ENCODE measurements around the gene POPDC3.

POPDC3 gene

DNA sequence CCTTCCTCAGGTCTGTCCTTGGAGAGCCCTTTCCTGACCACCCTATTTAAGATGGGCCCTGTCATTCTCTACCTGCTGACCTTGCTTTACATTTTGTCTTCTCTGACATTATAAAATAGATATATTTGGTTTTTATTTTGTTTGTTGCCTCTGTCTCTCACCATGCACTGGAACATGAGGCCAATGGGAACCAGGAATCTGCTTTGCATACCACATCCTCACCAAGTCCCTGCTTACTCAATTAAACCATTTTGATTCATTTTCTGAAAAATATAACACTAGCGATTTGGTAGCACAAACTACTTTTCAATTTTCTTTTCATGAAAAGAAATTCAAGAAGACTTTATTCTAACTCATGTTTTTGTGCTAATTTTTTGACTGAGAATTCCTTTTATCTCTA lies 32.8 kb upstream of the POPDC3 start:
- no peaks in the 10 kb centered on the region for H3K36me3 ChIP-seq (ENCODE audit: control insufficient read depth, insufficient read depth, low read length)
- H3K4me1 ChIP-seq (ENCODE audit: control insufficient read depth, insufficient read depth, low read length) = no peaks in the 10 kb centered on the region
- no peaks in the 10 kb centered on the region for H3K9me3 ChIP-seq (ENCODE audit: control insufficient read depth, low read length)
- no peaks in the 10 kb centered on the region for H3K27me3 ChIP-seq (ENCODE audit: control insufficient read depth, insufficient read depth, low read length, poor library complexity, severe bottlenecking)
- H3K27ac ChIP-seq (ENCODE audit: insufficient read depth, low read depth, low read length, poor library complexity, severe bottlenecking) = no peak overlapping the region
- no peak overlapping the region for H3K4me3 ChIP-seq (ENCODE audit: insufficient read depth, low read depth, low read length)
- WGBS, 2 experiments = 88 to 92% methylated on average over 1 of the region's 1 CpG

DNA sequence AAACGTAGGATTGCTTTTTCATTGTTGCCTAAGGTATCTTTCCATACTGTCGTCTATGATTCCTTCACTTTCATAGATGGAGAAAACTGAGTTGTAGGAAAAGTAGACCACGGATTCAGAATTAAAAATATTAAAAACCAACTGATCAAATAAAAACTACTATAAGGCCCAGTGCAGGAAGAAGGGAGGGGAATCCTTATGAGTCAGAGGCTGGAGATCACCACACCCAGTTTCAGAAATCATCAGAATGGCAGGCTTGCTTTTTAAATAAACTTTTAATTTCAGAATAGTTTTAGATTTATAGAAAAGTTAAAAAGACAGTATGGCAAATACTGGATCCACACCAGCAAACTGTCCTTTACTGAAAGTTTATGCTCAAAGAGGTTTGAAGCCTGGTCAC lies 32.0 kb upstream of the POPDC3 start:
- Histone ChIP-seq H3K36me3 (ENCODE audit: control insufficient read depth, insufficient read depth, low read length) (no peaks in the 10 kb centered on the region), H3K27ac (ENCODE audit: insufficient read depth, low read depth, low read length, poor library complexity, severe bottlenecking) (no peak overlapping the region), H3K4me3 (ENCODE audit: insufficient read depth, low read depth, low read length) (no peak overlapping the region), H3K4me1 (ENCODE audit: control insufficient read depth, insufficient read depth, low read length) (no peaks in the 10 kb centered on the region), H3K9me3 (ENCODE audit: control insufficient read depth, low read length) (no peaks in the 10 kb centered on the region), H3K27me3 (ENCODE audit: control insufficient read depth, insufficient read depth, low read length, poor library complexity, severe bottlenecking) (no peaks in the 10 kb centered on the region)
- 95 to 100% methylated on average over 1 to 3 of the region's 3 CpGs for WGBS, 2 experiments

DNA sequence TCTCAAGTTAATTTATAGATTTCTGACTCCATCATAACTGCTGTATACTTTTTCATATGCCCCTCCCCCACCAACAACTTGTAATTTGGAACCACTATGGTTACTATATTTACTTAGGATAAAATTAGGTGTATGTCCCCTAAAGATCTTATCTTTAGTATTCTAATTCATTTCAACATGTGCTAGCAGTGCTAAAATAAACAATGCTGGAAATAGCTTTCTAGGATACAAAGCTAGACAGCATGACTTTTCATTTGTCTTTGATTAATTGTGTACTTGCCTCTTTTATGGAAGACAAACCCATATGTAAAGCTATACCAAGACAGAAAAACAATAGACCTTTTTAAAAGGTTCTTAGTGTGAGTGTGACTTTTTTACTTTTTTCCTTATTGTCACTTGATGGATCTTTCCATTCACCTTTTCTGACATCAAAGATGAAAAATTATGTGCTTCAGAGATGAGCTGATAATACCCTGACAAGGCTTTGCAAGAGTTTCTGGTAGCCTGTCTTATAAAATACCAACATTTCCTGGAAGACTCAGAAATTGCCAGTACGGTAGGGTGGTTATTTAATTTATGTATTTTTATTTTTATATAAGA lies 31.2 kb upstream of the POPDC3 start:
- 100% methylated on average over 1 of the region's 1 CpG; no CpG with 5 or more reads in 1 of the 2 experiments for WGBS, 2 experiments
- H3K4me1 ChIP-seq (ENCODE audit: control insufficient read depth, insufficient read depth, low read length) = no peaks in the 10 kb centered on the region
- H3K4me3 ChIP-seq (ENCODE audit: insufficient read depth, low read depth, low read length) = no peak overlapping the region

DNA sequence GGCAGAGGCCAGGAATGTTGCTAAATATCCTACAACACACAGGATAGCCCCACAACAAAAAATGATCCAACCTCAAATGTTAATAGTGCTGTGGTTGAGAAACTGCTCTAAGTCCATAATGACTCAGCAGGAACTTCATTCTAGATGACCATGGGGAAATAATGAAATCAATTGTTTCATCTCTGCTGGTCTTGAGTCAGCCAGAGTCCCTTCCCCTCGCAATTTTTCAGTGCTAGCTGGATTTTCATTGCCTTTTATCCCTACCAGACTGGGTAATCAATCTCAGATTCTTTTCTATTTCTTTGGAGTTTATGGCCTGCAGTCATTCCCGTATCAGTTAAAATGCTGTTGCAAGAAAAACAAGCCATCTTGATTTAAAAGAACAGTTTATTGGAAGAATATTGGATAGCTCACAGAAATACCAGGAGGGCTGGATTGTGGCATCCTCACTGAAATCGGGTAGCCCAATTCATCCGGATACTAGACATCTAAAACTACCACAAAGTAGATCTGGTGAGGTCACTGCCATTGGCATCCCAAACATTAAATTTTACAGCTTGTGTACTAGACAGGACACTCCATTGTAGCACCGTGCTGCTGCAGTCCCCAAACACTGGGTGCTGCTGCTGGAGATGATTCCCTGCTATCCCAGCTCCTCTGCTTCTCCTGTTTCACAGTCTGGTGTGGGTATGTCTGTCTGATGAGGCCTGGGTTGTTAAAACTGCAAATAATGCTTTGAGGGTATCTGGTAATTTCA lies 30.3 kb upstream of the POPDC3 start:
- no peak overlapping the region for H3K27ac ChIP-seq (ENCODE audit: insufficient read depth, low read depth, low read length, poor library complexity, severe bottlenecking)
- 82 to 89% methylated on average over 5 of the region's 5 CpGs for WGBS, 2 experiments
- no peaks in the 10 kb centered on the region for H3K9me3 ChIP-seq (ENCODE audit: control insufficient read depth, low read length)
- H3K36me3 ChIP-seq (ENCODE audit: control insufficient read depth, insufficient read depth, low read length) = no peaks in the 10 kb centered on the region
- H3K4me3 ChIP-seq (ENCODE audit: insufficient read depth, low read depth, low read length) = no peak overlapping the region
- no peaks in the 10 kb centered on the region for H3K4me1 ChIP-seq (ENCODE audit: control insufficient read depth, insufficient read depth, low read length)
- no peaks in the 10 kb centered on the region for H3K27me3 ChIP-seq (ENCODE audit: control insufficient read depth, insufficient read depth, low read length, poor library complexity, severe bottlenecking)

More for the DNA sequence above, 31.2 kb upstream of the POPDC3 start:
- no peaks in the 10 kb centered on the region for H3K9me3 ChIP-seq (ENCODE audit: control insufficient read depth, low read length)
- no peaks in the 10 kb centered on the region for H3K36me3 ChIP-seq (ENCODE audit: control insufficient read depth, insufficient read depth, low read length)
- H3K27ac ChIP-seq (ENCODE audit: insufficient read depth, low read depth, low read length, poor library complexity, severe bottlenecking) = no peak overlapping the region
- no peaks in the 10 kb centered on the region for H3K27me3 ChIP-seq (ENCODE audit: control insufficient read depth, insufficient read depth, low read length, poor library complexity, severe bottlenecking)

DNA sequence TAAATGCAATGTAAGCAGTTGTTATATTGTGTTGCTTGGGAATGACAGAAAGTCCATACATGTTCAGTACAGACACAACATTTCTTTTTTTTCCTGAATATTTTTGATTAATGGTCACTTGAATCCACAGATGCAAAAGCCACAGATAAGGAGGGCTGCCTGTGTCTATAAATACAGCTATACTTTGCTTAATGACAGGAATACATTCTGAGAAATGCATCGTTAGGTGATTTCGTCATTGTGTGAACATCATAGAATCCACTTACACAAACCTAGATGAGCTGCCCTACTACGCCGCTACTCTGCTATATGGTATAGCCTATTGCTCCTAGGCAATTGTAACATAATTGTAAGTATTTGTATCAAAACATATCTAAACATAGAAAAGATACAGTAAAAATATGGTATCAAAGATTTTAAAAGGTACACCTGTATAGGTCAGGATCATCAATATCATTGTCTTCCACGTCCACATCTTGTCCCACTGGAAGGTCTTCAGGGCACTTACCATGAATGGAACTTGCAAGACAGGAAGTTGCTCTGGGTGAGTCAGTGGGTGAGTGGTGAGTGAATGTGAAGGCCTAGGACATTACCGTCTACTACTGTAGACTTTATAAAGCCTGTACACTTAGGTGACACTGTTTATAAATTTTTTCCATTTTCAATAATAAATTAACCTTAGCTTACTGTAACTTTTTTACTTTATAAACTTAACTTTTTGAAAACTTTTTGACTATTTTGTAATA lies 27.9 kb upstream of the POPDC3 start:
- no peaks in the 10 kb centered on the region for H3K27me3 ChIP-seq (ENCODE audit: control insufficient read depth, insufficient read depth, low read length, poor library complexity, severe bottlenecking)
- H3K36me3 ChIP-seq (ENCODE audit: control insufficient read depth, insufficient read depth, low read length) = no peaks in the 10 kb centered on the region
- no peaks in the 10 kb centered on the region for H3K9me3 ChIP-seq (ENCODE audit: control insufficient read depth, low read length)
- H3K4me1 ChIP-seq (ENCODE audit: control insufficient read depth, insufficient read depth, low read length) = no peaks in the 10 kb centered on the region
- no peak overlapping the region for H3K4me3 ChIP-seq (ENCODE audit: insufficient read depth, low read depth, low read length)
- no peak overlapping the region for H3K27ac ChIP-seq (ENCODE audit: insufficient read depth, low read depth, low read length, poor library complexity, severe bottlenecking)
- 99 to 100% methylated on average over 3 to 6 of the region's 6 CpGs for WGBS, 2 experiments

DNA sequence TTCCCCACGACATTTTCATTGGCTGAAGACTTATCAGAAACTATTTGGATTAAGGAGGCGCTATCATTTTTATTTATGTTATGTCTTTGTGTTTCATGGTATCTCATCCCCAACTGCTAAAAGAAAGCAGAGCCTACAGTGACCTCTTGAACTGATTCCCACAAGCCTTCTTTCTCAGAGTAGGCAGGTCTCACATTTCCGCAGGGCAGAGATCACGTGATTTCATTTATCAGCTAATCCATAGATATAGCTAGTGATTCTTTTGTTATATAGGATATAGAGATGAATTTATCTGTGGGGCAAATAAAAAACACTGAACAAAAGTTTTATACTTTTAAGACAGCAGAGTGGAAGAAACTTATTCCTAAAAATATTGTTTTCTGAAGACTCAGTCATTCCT lies 25.0 kb upstream of the POPDC3 start:
- Histone ChIP-seq H3K4me1 (ENCODE audit: control insufficient read depth, insufficient read depth, low read length) (no peaks in the 10 kb centered on the region), H3K27me3 (ENCODE audit: control insufficient read depth, insufficient read depth, low read length, poor library complexity, severe bottlenecking) (no peaks in the 10 kb centered on the region), H3K4me3 (ENCODE audit: insufficient read depth, low read depth, low read length) (no peak overlapping the region), H3K9me3 (ENCODE audit: control insufficient read depth, low read length) (no peaks in the 10 kb centered on the region), H3K36me3 (ENCODE audit: control insufficient read depth, insufficient read depth, low read length) (no peaks in the 10 kb centered on the region), H3K27ac (ENCODE audit: insufficient read depth, low read depth, low read length, poor library complexity, severe bottlenecking) (no peak overlapping the region)
- WGBS, 2 experiments = 100% methylated on average over 1 to 4 of the region's 4 CpGs

DNA sequence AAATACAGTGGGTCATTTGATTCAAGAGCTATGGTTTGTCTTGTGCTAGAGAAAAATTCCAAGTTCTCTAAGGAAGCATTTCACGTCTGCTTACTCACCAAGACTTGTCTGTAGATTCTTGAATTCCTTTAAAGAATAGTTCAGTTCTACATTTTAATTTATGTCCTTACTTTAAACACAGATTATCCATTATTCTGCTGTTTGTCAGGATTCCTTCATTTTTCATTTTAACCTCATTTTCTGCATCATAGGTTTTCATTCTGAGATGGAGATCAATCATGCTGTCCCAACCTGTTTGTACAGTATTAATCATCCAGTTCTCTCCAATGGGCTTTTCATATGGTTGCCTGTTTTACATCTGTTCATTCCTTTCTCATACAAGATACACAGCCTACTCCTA lies 24.5 kb upstream of the POPDC3 start:
- Histone ChIP-seq H3K27ac (ENCODE audit: insufficient read depth, low read depth, low read length, poor library complexity, severe bottlenecking) (no peak overlapping the region), H3K9me3 (ENCODE audit: control insufficient read depth, low read length) (no peaks in the 10 kb centered on the region), H3K27me3 (ENCODE audit: control insufficient read depth, insufficient read depth, low read length, poor library complexity, severe bottlenecking) (no peaks in the 10 kb centered on the region), H3K4me1 (ENCODE audit: control insufficient read depth, insufficient read depth, low read length) (no peaks in the 10 kb centered on the region), H3K4me3 (ENCODE audit: insufficient read depth, low read depth, low read length) (no peak overlapping the region), H3K36me3 (ENCODE audit: control insufficient read depth, insufficient read depth, low read length) (no peaks in the 10 kb centered on the region)
- WGBS, 2 experiments = 81 to 100% methylated on average over 1 of the region's 1 CpG

DNA sequence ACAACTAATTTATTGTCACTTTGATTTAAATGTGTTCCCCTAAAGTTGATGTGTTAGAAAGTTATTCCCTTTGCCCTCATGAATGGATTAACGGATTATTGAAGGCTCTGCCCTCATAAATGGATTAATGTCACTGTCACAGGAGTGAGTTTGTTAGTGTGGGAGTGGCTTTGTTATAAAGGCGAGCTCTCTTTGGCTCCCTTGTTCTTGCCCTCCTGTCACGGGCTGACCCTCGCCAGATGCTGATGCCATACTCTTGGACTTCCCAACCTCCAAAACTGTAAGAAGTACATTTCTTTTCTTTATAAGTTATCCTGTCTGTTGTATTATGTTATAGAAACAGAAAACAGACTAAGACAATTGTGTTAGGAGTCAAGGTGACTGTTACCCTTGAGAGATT lies 22.7 kb upstream of the POPDC3 start:
- no peaks in the 10 kb centered on the region for H3K4me1 ChIP-seq (ENCODE audit: control insufficient read depth, insufficient read depth, low read length)
- H3K27ac ChIP-seq (ENCODE audit: insufficient read depth, low read depth, low read length, poor library complexity, severe bottlenecking) = no peak overlapping the region
- no peaks in the 10 kb centered on the region for H3K27me3 ChIP-seq (ENCODE audit: control insufficient read depth, insufficient read depth, low read length, poor library complexity, severe bottlenecking)
- H3K4me3 ChIP-seq (ENCODE audit: insufficient read depth, low read depth, low read length) = no peak overlapping the region
- no peaks in the 10 kb centered on the region for H3K36me3 ChIP-seq (ENCODE audit: control insufficient read depth, insufficient read depth, low read length)
- no peaks in the 10 kb centered on the region for H3K9me3 ChIP-seq (ENCODE audit: control insufficient read depth, low read length)
- WGBS, 2 experiments = 81 to 87% methylated on average over 4 of the region's 4 CpGs

DNA sequence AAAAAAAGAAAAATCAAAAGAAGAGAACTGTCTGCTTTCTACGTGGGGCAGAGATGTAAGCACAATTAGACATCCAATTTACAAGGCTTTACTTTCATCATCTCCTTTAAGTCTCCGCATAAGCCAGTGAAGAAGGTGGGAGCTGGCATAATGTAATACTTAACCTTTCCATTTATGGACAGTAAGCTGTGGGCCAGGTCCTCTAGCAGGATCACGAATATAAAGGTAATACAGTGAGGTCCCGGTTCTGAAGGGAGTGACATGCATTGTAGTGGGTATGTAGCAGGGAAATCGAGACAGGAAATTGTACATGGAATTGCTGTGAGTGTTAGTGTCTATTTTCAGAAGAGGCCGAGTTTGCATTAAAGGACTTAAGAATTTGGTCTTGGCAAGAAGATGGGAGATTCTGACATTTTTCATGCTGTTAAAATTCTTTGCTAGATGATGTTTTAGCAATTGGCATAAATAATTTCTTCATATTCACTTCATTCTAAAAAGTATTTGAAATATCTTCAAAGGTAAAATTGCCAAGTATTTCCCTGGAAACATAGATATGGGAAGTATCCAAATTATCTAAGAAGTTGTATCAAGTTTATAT lies 20.4 kb upstream of the POPDC3 start:
- no peaks in the 10 kb centered on the region for H3K4me1 ChIP-seq (ENCODE audit: control insufficient read depth, insufficient read depth, low read length)
- no peaks in the 10 kb centered on the region for H3K27me3 ChIP-seq (ENCODE audit: control insufficient read depth, insufficient read depth, low read length, poor library complexity, severe bottlenecking)
- H3K27ac ChIP-seq (ENCODE audit: insufficient read depth, low read depth, low read length, poor library complexity, severe bottlenecking) = no peak overlapping the region
- WGBS, 2 experiments = 90 to 91% methylated on average over 4 to 6 of the region's 6 CpGs
- no peak overlapping the region for H3K4me3 ChIP-seq (ENCODE audit: insufficient read depth, low read depth, low read length)
- H3K9me3 ChIP-seq (ENCODE audit: control insufficient read depth, low read length) = no peaks in the 10 kb centered on the region
- H3K36me3 ChIP-seq (ENCODE audit: control insufficient read depth, insufficient read depth, low read length) = no peaks in the 10 kb centered on the region

DNA sequence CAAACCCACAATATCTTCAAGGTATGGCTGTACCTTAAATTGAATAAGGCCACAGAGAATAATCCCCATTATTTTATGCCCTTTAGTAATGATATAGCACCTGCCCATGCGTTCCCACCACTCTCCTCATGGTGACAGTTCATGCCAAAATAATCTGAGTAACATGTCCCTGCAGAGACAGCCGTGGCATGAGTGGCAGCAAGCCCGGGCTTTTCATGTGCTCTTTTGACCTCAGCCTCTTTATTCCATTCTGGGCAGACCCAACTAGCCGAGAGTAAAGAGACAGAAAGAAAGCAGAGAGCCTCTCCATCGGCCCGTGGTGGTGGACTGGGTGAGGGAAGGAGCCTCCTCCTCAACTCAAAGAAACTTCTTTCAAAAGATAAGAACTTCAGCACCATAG lies 19.9 kb upstream of the POPDC3 start:
- no peak overlapping the region for H3K4me3 ChIP-seq (ENCODE audit: insufficient read depth, low read depth, low read length)
- no peaks in the 10 kb centered on the region for H3K27me3 ChIP-seq (ENCODE audit: control insufficient read depth, insufficient read depth, low read length, poor library complexity, severe bottlenecking)
- H3K36me3 ChIP-seq (ENCODE audit: control insufficient read depth, insufficient read depth, low read length) = no peaks in the 10 kb centered on the region
- no peaks in the 10 kb centered on the region for H3K9me3 ChIP-seq (ENCODE audit: control insufficient read depth, low read length)
- H3K4me1 ChIP-seq (ENCODE audit: control insufficient read depth, insufficient read depth, low read length) = no peaks in the 10 kb centered on the region
- WGBS, 2 experiments = 56 to 69% methylated on average over 3 to 6 of the region's 6 CpGs
- no peak overlapping the region for H3K27ac ChIP-seq (ENCODE audit: insufficient read depth, low read depth, low read length, poor library complexity, severe bottlenecking)

Measured in ectodermal cell (in vitro differentiated cells).